Measurements from ENCODE around the gene GATAD1.

The GATAD1 gene

GRCh38 chr7:92447345-92448204 lies at the start of gene GATAD1:
TSS of gene GATAD1 (plus strand) at chr7:92447482. CDS start at chr7:92447730, 248 bp downstream.
- DNase-seq (ENCODE audit: low read depth) = peak; percentile 95
- H3K4me3 ChIP-seq (ENCODE audit: low read depth, low read length) = peak within 1 kb of the TSS; percentile 91

GRCh38 chr7:92397542-92397941 lies 49.7 kb upstream of the GATAD1 start:
- H3K4me3 ChIP-seq (ENCODE audit: low read depth, low read length) = no peak overlapping the region
- DNase-seq (ENCODE audit: low read depth) = no peak
- TF ChIP-seq CTCF (conservative IDR thresholded peaks at IDR 0.05; ENCODE audit: low read depth, low read length) = no peak

More at GRCh38 chr7:92447345-92448204, at the start of gene GATAD1:
- peak; percentile 93 for TF ChIP-seq CTCF (conservative IDR thresholded peaks at IDR 0.05; ENCODE audit: low read depth, low read length)

- no peak for DNase-seq (ENCODE audit: low read depth)
- TF ChIP-seq CTCF (conservative IDR thresholded peaks at IDR 0.05; ENCODE audit: low read depth, low read length) = no peak
Observed at GRCh38 chr7:92400013-92400412, 47.3 kb upstream of the GATAD1 start.

GRCh38 chr7:92402920-92403759 lies 44.1 kb upstream of the GATAD1 start:
- no peak for TF ChIP-seq CTCF (conservative IDR thresholded peaks at IDR 0.05; ENCODE audit: low read depth, low read length)
- DNase-seq (ENCODE audit: low read depth) = peak; percentile 85
- no peak overlapping the region for H3K4me3 ChIP-seq (ENCODE audit: low read depth, low read length)

More at GRCh38 chr7:92400013-92400412, 47.3 kb upstream of the GATAD1 start:
- no peak overlapping the region for H3K4me3 ChIP-seq (ENCODE audit: low read depth, low read length)

- no peak for TF ChIP-seq CTCF (conservative IDR thresholded peaks at IDR 0.05; ENCODE audit: low read depth, low read length)
- no peak for DNase-seq (ENCODE audit: low read depth)
- H3K4me3 ChIP-seq (ENCODE audit: low read depth, low read length) = no peak overlapping the region
Observed at GRCh38 chr7:92403760-92404074, 43.6 kb upstream of the GATAD1 start.

- peak; percentile 34 for TF ChIP-seq CTCF (conservative IDR thresholded peaks at IDR 0.05; ENCODE audit: low read depth, low read length)
- no peak overlapping the region for H3K4me3 ChIP-seq (ENCODE audit: low read depth, low read length)
- peak; percentile 13 for DNase-seq (ENCODE audit: low read depth)
Observed at GRCh38 chr7:92404170-92404614, 43.1 kb upstream of the GATAD1 start.
